Fibroblast of lung (primary cell): Measurements from ENCODE around the gene COX17. TPM values are rescaled to one million over a fixed set of nuclear protein-coding genes. Genes with fewer than 3 reads are reported as not detected.

Experiments used
- DNase-seq, 2 donors: peaks; one replicate each; pipeline versions ENCODE4 v3.0.0 to v3.0.0-alpha.2; 2010; ENCODE audit warnings: low read depth in 2 of 2
- H2AFZ ChIP-seq: 2 replicates; pipeline ENCODE4 v1.5.1; 2012; ENCODE audit warnings: low read length, control low read depth, inconsistent platforms
- H3K27ac ChIP-seq: 2 replicates; pipeline ENCODE4 v1.5.1; 2011; ENCODE audit warnings: low read length, control low read depth; ENCODE audit not compliant: insufficient read depth
- H3K27me3 ChIP-seq: 2 replicates; pipeline ENCODE4 v1.5.1; 2011; ENCODE audit warnings: mild to moderate bottlenecking, low read length; ENCODE audit not compliant: control insufficient read depth, insufficient read depth
- H3K36me3 ChIP-seq: 2 replicates; pipeline ENCODE4 v1.5.1; 2011; ENCODE audit warnings: low read length; ENCODE audit not compliant: control insufficient read depth, insufficient read depth
- H3K4me1 ChIP-seq: 2 replicates; pipeline ENCODE4 v1.5.1; 2011; ENCODE audit warnings: low read length; ENCODE audit not compliant: control insufficient read depth, insufficient read depth; ENCODE audit errors: extremely low read depth
- H3K4me2 ChIP-seq: 2 replicates; pipeline ENCODE4 v1.5.1; 2011; ENCODE audit warnings: low read length, control low read depth; ENCODE audit not compliant: insufficient read depth; ENCODE audit errors: extremely low read depth
- H3K4me3 ChIP-seq, 4 experiments: fragments of 200-600 bp in 1 of 4; sonication (generic) in 1 of 4; replicated peaks in 1 of 4; 2 replicates each; pipeline ENCODE4 v1.5.1; 2011 to 2016; ENCODE audit warnings: low read length in 4 of 4, low read depth in 3 of 4, mild to moderate bottlenecking in 3 of 4, control low read depth in 2 of 4, inconsistent platforms in 1 of 4, mixed read lengths in 1 of 4; ENCODE audit not compliant: insufficient read depth in 1 of 4; ENCODE audit errors: control extremely low read depth in 1 of 4
- H3K79me2 ChIP-seq: 2 replicates; pipeline ENCODE4 v1.5.1; 2012; ENCODE audit warnings: mild to moderate bottlenecking, low read length, inconsistent platforms; ENCODE audit not compliant: control insufficient read depth, insufficient read depth
- H3K9ac ChIP-seq: 2 replicates; pipeline ENCODE4 v1.5.1; 2011; ENCODE audit warnings: mild to moderate bottlenecking, low read length, control low read depth; ENCODE audit not compliant: insufficient read depth
- H3K9me3 ChIP-seq: 2 replicates; pipeline ENCODE4 v1.5.1; 2012; ENCODE audit warnings: low read depth, low read length; ENCODE audit not compliant: control insufficient read depth, insufficient read depth
- H4K20me1 ChIP-seq: 2 replicates; pipeline ENCODE4 v1.5.1; 2011; ENCODE audit warnings: low read length; ENCODE audit not compliant: control insufficient read depth, insufficient read depth; ENCODE audit errors: extremely low read depth
- EZH2 ChIP-seq: IDR thresholded peaks from 2 replicates; pipeline ENCODE4 v1.5.1; 2012; ENCODE audit warnings: low read length, control low read depth, mild to moderate bottlenecking; ENCODE audit errors: missing control alignments
- polyA plus RNA-seq, 2 donors: library from polyadenylated mRNA; depleted of rRNA in 1 of 2; stranded (reverse) in 1 of 2; unstranded in 1 of 2; fragments of >200 nt; gene quantifications; 2 replicates each; pipeline ENCODE4 v1.2.1, GENCODE V29; 2011 to 2012; ENCODE audit warnings: missing spikeins in 1 of 2
- total RNA-seq: library from RNA; depleted of rRNA; stranded (reverse); fragments of >200 nt; gene quantifications from 2 replicates; pipeline ENCODE4 v1.2.1, GENCODE V29; 2014
- TF ChIP-seq, protein P1 (sequence below), 2 donors: IDR thresholded peaks in 1 of 2; conservative IDR thresholded peaks in 1 of 2; 1 replicate in 1 of 2; 2 replicates in 1 of 2; pipeline ENCODE4 v1.5.1; 2011 to 2012; ENCODE audit warnings: low read length in 2 of 2, control low read depth in 1 of 2, inconsistent platforms in 1 of 2, low read depth in 1 of 2, mild to moderate bottlenecking in 1 of 2

The COX17 gene
- total and polyA plus RNA-seq, 2 donors (not counting 1 experiment from before 2014, with no cell fraction given): 19.6 to 21.0 TPM

DNA sequence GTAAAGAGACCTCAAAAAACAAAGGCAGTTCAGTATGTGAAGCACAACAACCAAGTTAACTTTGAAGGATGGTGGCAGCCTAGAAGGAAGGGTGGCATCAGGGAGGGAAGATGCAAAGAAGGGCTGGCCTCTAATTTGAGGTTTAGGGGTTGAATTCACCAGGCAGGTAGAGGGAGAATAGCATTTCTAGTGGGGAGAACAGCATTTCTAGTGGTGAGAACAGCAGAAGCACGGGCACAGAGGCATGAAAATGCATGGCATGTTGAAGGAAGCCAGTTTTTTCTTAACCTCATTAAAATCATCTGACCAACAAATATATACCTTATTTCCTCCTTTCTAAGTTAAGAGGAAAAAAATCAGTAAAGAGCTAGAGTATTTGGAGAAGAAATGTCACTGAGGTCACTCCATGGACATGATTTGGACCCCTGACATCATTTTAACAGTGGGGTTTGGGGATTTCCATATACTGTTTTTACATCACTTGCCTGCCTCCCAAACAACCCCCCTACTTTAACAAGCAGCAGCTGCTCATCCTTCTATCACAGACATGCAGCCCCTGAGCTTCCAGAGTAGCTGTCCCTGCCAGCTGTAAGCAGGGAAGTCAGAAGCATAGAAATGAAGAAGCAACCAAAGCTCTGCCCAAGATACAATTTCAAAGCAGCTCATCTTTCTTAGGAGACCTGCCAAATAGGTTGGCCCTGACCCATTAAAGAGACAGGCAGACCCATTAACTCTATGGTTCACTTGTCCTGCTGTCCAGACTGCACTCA, 14.4 kb downstream of the COX17 start:
- H3K4me1 ChIP-seq: no peaks in the 10 kb centered on the region
- H3K27ac ChIP-seq: no peak overlapping the region
- H2AFZ ChIP-seq: no peak overlapping the region
- no peaks in the 10 kb centered on the region for H3K79me2 ChIP-seq
- TF ChIP-seq, protein P1, sequence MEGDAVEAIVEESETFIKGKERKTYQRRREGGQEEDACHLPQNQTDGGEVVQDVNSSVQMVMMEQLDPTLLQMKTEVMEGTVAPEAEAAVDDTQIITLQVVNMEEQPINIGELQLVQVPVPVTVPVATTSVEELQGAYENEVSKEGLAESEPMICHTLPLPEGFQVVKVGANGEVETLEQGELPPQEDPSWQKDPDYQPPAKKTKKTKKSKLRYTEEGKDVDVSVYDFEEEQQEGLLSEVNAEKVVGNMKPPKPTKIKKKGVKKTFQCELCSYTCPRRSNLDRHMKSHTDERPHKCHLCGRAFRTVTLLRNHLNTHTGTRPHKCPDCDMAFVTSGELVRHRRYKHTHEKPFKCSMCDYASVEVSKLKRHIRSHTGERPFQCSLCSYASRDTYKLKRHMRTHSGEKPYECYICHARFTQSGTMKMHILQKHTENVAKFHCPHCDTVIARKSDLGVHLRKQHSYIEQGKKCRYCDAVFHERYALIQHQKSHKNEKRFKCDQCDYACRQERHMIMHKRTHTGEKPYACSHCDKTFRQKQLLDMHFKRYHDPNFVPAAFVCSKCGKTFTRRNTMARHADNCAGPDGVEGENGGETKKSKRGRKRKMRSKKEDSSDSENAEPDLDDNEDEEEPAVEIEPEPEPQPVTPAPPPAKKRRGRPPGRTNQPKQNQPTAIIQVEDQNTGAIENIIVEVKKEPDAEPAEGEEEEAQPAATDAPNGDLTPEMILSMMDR (conservative IDR thresholded peaks at IDR 0.05 in 1 of 2, IDR thresholded peaks at IDR 0.05 in 1 of 2; ENCODE audit: low read depth in 1 of 2, low read length in 2 of 2): peak in 1 of 2 donors; percentile 17
- no peak for TF ChIP-seq EZH2
- no peak overlapping the region for H3K4me3 ChIP-seq
- peak; percentile 31 to 37 for DNase-seq
- H3K36me3 ChIP-seq: no peaks in the 10 kb centered on the region
- H3K9me3 ChIP-seq: no peaks in the 10 kb centered on the region
- H3K27me3 ChIP-seq: no peaks in the 10 kb centered on the region
- no peaks in the 10 kb centered on the region for H4K20me1 ChIP-seq
- H3K9ac ChIP-seq: no peak overlapping the region
- peak overlapping the region; percentile 13 for H3K4me2 ChIP-seq

DNA sequence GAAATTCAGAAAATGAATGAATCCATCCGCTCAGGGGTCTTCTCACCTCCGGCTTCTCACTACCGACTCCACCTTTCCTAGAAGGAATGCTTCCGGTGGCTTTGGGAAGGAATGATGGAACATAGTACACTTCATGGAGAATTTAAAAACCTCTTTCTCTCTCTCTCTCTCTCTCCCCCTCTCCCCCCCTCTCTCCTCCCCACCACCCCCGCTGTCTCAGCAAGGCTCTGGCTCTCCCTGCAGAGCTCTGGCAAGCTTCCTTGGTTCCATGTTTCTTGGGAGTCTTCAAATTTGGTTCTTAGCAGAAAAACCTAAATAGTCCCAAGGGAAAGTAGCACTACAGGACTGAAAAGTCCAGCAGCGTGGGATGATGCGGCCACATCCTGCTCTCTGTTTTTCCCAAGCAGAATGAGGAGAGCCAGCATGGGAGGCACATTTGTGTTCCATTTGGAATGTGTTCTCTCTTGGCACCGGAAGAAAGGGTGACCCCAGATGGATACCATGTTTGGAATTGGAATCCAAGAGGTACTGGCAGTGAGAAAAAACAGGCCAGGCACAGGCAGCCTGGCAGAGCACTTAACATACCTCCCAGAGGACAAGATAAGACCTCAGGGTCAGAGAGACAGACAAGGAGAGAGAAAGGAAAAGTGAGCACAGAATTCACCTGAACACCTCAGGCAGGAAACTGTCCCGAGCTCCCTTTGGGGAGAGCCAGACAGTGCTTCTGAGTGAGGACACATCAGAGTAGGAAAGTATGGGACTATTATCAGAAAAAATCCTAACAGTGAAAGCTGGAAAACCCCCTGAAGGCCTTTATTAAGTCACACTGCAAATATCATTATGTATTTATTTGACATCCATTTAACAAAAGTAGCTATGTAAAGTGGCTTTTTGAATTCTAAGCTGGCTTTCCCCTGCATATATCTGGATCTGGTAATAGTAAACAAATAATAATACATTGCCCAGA, 16.4 kb downstream of the COX17 start, which contains the start of gene POPDC2:
Gene POPDC2, minus strand, starts transcription at position 116 of the 967 bp plus-strand sequence. CDS start 166 bp downstream, outside the sequence.
- TF ChIP-seq, protein P1 (conservative IDR thresholded peaks at IDR 0.05 in 1 of 2, IDR thresholded peaks at IDR 0.05 in 1 of 2; ENCODE audit: low read depth in 1 of 2, low read length in 2 of 2): no peak
- TF ChIP-seq EZH2: no peak
- H3K27ac ChIP-seq: no peak within 1 kb of the TSS
- no peak within 1 kb of the TSS for H3K4me2 ChIP-seq
- no peaks in the 10 kb centered on the region for H3K79me2 ChIP-seq
- H2AFZ ChIP-seq: no peak within 1 kb of the TSS
- H3K4me3 ChIP-seq: no peak within 1 kb of the TSS
- no peak for DNase-seq
- no peaks in the 10 kb centered on the region for H3K27me3 ChIP-seq
- H3K36me3 ChIP-seq: no peaks in the 10 kb centered on the region
- no peak within 1 kb of the TSS for H3K9ac ChIP-seq
- no peaks in the 10 kb centered on the region for H4K20me1 ChIP-seq
- no peaks in the 10 kb centered on the region for H3K9me3 ChIP-seq
- no peaks in the 10 kb centered on the region for H3K4me1 ChIP-seq
